GM18511 (cell line): Measurements from ENCODE around the gene GTF2A2.
"Not testable (repeated sequence)": the region's sequence is repeated elsewhere in the genome, so short reads cannot be mapped to it uniquely, and the experiment has no call there.

Experiments
- ATAC-seq: cut with Tn5 transposase; IDR thresholded peaks from one replicate; pipeline ENCODE4 v1.9.1; 2021; ENCODE audit warnings: mild to moderate bottlenecking, moderate library complexity; ENCODE audit not compliant: unreplicated experiment

Gene GTF2A2, protein sequence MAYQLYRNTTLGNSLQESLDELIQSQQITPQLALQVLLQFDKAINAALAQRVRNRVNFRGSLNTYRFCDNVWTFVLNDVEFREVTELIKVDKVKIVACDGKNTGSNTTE

DNA sequence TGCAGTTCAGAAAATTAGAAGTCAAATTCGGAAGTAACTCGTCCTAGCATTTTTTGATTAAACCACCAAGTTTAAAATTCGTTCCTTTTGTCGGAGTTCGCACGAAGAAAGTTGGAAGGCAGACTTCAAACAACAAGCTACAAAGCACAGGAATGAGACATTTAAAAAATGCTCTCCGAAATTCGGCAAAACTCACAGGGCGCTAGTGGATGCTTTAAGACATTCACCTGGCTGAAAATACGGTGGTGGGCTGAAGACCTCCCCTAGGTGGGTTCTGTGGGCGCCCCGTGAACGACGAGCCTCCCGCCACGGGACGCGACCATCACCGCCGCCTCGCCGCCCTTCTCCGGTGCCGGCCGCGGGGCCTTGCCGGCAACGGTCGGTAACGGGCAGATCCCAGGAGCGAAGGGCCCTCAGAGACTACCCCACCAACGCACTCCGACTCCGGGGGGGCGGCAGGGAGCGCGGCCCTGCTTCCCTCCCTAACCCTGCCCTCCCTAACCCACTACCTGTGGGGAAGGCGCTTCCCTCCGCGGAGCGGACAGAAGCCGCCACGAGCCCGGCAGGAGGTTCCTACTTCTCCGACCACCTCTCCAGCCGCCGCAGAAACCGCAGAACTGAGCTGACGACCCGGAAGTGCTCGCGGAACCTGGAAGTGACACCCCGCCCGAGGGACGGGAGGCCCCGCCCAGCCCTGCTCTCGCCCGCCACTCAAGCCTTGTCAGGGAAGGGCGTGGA, at the start of gene GTF2A2:
Gene GTF2A2, minus strand, starts transcription at position 619 of the 738 bp plus-strand sequence. CDS start 5,238 bp downstream, outside the sequence.
- ATAC-seq: peak; percentile 99

DNA sequence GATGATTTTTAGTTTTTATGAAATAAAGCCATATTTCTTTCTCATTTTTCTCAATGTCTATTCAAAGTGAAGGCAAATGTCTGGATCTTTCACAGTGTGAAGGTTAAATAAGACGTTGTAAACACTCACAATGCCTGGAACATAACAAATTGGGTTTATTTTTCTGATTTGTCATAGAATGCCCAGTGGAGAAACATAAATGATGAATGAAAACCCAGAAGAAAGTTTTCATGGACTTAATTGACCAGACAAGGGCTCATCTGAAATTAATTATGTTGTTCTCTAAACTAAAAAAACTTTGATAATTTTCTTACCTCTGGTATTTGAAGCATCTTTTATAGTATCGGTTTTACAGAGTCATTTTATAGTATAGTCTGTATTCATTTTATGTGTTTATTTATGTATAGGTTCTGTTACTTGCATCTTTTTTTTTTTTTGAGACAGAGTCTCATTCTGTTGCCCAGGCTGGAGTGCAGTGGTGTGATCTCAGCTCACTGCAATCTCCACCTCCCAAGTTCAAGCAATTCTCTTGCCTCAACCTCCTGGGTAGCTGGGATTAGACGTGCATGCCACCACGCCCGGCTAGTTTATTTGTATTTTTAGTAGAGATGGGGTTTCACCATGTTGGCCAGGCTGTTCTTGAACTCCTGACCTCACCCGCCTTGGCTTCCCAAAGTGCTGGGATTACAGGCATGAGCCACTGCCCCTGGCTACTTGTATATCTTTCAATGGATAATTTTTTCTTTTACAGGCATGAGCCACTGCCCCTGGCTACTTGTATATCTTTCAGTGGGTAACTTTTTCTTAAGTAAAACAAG, 46.9 kb upstream of the GTF2A2 start:
- ATAC-seq: no peak

DNA sequence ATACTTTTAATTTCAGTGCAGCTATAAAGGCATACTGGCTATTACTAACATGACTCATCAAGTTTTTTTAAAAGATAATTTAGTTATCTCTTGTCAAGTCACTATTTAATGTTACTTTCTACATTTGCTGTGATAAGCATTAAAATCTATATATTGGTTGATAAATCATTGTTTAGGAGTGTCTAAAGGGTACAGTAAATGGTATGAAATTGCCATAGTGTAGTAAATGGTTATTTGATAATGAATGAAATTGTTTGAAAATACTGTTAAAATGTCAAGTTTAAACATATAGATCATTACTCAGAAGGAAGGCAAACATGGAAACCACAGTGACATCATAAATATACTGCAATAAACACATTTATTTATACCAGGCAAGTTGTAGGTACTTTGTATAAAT, 45.0 kb upstream of the GTF2A2 start:
- ATAC-seq: no peak

DNA sequence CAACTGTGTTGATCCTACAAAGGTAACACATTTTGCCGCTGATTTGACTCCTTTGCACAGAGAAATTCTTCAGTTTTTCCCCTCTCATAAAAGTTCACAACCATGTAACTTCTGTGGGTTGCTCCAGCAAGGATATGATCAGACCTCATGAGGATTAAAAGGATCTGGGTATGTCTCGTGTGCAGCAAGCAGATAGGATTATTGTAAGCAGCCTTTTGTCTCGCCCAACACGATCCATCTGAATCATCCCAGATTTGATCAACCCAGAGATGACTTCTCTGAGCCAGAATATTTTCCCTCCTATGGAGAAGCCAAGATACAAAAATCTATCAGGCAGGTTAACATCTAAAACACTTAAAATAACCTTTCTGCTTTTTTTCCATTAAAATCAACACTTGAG, 44.6 kb upstream of the GTF2A2 start:
- no peak for ATAC-seq

DNA sequence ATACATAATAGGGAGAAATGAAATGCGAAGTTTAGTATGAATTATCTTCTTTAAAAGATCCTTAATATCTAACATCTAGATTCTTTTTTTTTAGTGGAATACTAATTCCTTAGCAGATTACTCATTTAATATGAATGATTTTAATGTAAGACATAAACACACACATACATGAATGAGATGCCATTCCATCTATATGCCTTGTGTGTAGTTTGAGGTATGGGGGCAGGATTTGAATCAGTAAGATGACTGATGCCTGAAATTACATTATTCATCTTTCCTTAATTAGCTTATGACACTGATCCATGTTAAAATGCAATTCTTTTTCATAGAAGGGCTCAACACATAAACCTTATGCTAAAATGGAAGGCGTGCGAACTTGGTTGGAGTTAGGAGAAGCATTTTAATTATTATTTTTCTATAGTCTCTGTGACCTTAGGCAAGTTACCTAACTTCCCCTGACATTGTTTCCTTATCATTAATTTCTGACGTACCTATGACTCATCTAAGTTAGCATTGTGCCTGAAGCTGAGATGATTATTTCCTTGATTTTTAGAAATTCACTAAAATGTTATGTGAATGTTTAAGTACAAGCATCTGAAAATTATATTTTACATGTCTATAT, 42.6 kb upstream of the GTF2A2 start:
- ATAC-seq: no peak

- ATAC-seq: not testable (repeated sequence)
Measured at GRCh38 chr15:59698065-59698464, 40.8 kb upstream of the GTF2A2 start.

DNA sequence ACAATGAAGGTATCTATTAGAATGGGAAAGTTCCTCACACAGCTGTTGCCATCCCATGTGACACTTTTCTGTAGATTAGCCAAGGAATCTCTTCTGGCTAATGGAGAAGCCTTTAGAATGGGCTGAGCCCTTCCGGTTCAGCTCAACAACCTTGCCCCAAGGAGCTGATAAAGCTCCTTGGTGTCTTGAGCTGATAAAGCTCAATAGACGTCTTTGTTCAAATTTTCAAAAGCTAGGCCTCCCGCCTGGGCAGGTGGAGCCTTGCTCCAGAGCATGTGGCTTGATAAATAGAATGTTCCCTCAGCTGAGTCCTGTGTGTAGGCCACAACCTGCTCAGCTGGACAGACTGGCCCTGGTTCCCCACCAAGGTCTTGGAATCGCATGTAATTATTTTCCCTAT, 39.0 kb upstream of the GTF2A2 start:
- no peak for ATAC-seq

GRCh38 chr15:59694779-59695178, 37.5 kb upstream of the GTF2A2 start:
- no peak for ATAC-seq

GRCh38 chr15:59691194-59691805, 34.0 kb upstream of the GTF2A2 start:
- ATAC-seq: no peak

- ATAC-seq: no peak
Measured at GRCh38 chr15:59689626-59690236, 32.4 kb upstream of the GTF2A2 start.

DNA sequence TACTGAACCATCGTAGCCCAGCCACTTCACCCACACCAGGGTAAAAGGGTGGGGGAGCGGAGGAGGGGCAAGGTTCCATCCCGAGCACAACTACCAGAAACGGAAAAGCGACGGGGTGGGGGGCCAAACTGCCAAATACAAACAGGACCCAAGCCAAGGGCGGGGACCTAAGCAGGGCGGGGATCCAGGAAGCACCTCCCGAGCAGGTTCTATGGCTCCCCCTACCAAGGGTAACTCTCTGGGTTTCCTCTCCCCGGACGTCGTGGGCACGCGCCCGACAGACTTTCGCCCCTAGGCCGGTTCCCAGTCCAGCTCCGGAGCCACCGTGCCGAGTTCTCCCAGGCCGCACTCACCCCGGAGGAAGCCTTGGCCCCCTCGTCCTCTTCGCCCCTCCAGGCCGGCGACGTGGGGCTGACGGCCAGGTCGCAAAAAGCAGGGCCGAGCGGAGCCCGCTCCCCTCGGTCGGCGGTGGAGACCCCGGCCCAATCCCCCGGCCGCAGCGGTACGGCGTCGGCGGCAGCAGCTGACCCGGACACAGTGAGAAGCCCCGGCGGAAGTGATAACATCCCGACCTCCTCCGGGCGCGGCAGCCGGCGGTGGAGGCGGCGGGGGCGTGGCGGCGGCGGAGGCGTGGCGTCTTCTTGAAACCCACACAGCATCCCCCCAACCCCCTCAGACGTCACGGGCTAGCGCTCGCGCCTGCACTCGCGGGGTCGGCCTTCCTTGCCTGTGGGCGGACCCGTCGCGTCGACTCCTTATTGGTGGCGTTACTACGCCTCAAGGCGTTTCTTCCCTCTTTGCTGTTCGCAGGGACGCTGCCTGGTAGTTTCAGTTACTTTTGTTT, 31.7 kb upstream of the GTF2A2 start, which contains the start of gene BNIP2:
Gene BNIP2, minus strand, starts transcription at position 539 of the 844 bp plus-strand sequence. CDS start 6,863 bp downstream, outside the sequence.
- peak; percentile 85 for ATAC-seq

DNA sequence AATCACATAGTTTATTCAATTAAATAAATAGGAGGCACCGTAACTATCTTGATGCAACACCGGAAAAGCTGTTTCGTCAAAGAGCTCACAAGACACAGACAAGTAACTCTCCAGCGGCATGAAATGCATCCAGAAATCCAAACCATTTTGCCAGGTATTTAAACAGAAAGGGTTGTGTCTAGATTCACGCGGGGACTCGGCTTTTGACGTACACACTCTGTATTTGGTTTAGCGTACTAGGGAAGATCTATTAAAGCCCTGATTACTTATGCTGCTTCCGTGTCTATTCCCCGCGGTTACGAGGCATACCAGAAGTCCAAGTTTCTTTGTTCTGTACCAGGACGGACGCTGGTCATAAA, 31.1 kb upstream of the GTF2A2 start:
- peak; percentile 2 for ATAC-seq

- ATAC-seq: peak; percentile 21
Measured at GRCh38 chr15:59687836-59688235, 30.5 kb upstream of the GTF2A2 start.

GRCh38 chr15:59686389-59686788, 29.1 kb upstream of the GTF2A2 start:
- no peak for ATAC-seq

DNA sequence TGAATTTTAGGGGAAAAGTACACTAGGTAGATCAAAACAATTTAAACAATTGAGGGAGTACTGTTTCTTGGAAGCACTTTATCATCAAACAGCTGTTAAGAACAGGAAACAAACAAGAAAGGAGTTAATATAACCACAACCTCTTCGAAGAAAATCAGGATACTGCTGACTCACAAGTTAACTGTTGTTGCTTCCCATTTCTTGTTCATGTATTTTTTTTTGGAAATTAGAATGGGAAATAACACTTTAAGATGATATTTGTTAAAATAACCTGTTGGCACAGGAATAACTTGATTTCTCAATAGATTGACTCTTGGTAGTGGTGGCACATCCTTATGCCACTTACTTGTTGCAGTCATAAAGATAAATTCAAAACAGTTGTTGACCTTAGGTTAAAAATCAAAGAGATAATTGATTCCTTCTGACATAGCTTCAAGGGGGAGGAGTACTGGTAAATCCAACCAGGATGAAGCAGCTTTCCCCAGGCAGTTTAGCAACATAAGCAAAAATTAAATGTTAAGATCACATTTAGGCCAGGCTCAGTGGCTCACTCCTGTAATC, 28.5 kb upstream of the GTF2A2 start:
- ATAC-seq: no peak

DNA sequence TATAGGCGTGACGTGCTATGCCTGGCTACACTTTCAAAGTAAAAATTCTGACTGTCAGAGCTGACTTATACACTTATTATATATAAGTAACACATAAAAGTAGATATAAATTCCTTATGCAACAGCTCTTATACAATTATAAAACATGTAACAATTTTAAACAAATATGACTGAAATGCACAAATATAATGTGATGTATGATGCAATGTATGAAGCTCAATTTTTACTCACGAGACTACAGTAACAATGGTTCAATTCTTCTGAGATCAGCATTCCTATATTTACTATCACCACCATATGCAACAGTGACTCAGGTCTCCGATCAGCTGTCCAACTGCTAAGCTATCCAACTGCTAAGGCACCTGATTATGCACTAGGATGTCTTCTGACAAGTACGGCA, 23.6 kb upstream of the GTF2A2 start:
- no peak for ATAC-seq

DNA sequence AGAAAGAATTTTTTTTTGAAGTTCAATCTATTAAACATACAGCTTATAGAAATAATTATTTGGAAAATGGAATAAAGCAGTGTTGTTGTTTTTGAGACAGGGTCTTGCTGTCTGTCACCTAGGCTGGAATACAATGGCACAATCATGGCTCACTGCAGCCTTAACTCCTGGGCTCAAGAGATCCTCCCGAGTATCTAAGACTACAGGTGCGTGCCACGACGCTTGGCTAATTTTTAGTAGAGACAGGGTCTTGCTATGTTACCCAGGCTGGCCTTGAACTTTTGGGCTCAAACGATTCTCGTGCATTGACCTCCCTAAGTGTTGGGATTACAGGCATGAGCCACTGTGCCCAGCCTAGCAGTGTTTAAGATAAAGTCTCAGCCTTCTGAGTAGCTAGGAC, 23.0 kb upstream of the GTF2A2 start:
- ATAC-seq: no peak

GRCh38 chr15:59678620-59679019, 21.3 kb upstream of the GTF2A2 start:
- ATAC-seq: no peak

- ATAC-seq: no peak
Measured at GRCh38 chr15:59678172-59678571, 20.9 kb upstream of the GTF2A2 start.
